ENCODE data around the gene GPER1.

DNA sequence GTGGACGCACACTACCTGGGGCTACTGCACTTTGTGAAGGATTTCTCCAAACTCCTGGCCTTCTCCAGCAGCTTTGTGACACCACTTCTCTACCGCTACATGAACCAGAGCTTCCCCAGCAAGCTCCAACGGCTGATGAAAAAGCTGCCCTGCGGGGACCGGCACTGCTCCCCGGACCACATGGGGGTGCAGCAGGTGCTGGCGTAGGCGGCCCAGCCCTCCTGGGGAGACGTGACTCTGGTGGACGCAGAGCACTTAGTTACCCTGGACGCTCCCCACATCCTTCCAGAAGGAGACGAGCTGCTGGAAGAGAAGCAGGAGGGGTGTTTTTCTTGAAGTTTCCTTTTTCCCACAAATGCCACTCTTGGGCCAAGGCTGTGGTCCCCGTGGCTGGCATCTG is 29.6 kb upstream of the GPER1 start:
- TF ChIP-seq CTCF (IDR thresholded peaks at IDR 0.05; ENCODE audit: low read depth, low read length) (no peak), MAX (IDR thresholded peaks at IDR 0.05; ENCODE audit: low read depth, low read length) (no peak), POLR2A (IDR thresholded peaks at IDR 0.05; ENCODE audit: extremely low read depth, insufficient read length) (no peak)
